SK-N-SH treated with all-trans-retinoic acid at 6 μM for 48 hours (cell line): ENCODE measurements around the gene ORC4.

Experiments
- GLIS3 ChIP-seq: fragments of 250-450 bp; sonication (Bioruptor Pico); IDR thresholded peaks from 2 replicates; pipeline ENCODE4 v1.5.0; 2020; ENCODE audit warnings: mild to moderate bottlenecking, moderate library complexity
- OSR1 ChIP-seq: fragments of 250-450 bp; sonication (Bioruptor Pico); IDR thresholded peaks from 2 replicates; pipeline ENCODE4 v1.8.0; 2022; ENCODE audit warnings: moderate library complexity, mild to moderate bottlenecking, inconsistent platforms
- RARB ChIP-seq: fragments of 250-450 bp; sonication (Bioruptor Pico); IDR thresholded peaks from 2 replicates; pipeline ENCODE4 v1.8.0; 2021; ENCODE audit warnings: mild to moderate bottlenecking, moderate library complexity
- TOX ChIP-seq: fragments of 250-450 bp; sonication (Bioruptor Pico); IDR thresholded peaks from 2 replicates; pipeline ENCODE4 v1.8.0; 2021; ENCODE audit warnings: mild to moderate bottlenecking, moderate library complexity, borderline replicate concordance
- ZFP3 ChIP-seq: fragments of 250-450 bp; sonication (Bioruptor Pico); IDR thresholded peaks from 2 replicates; pipeline ENCODE4 v1.5.0; 2020; ENCODE audit warnings: mild to moderate bottlenecking, moderate library complexity
- ZFP30 ChIP-seq: fragments of 450-650 bp; formaldehyde crosslinking; IDR thresholded peaks from 2 replicates; pipeline ENCODE4 v1.5.0; 2022; ENCODE audit warnings: mild to moderate bottlenecking, moderate library complexity
- ZNF70 ChIP-seq: fragments of 450-650 bp; formaldehyde crosslinking; IDR thresholded peaks from 2 replicates; pipeline ENCODE4 v1.5.0; 2020; ENCODE audit warnings: mild to moderate bottlenecking, moderate library complexity
- TF ChIP-seq, protein P1 (sequence below): fragments of 250-450 bp; sonication (Bioruptor Pico); IDR thresholded peaks from 2 replicates; pipeline ENCODE4 v1.8.0; 2020; ENCODE audit warnings: mild to moderate bottlenecking, moderate library complexity, borderline replicate concordance
- TF ChIP-seq, protein P2 (sequence below): fragments of 250-450 bp; sonication (Bioruptor Pico); IDR thresholded peaks from 2 replicates; pipeline ENCODE4 v1.5.1; 2020; ENCODE audit warnings: low read depth, mild to moderate bottlenecking, moderate library complexity

DNA sequence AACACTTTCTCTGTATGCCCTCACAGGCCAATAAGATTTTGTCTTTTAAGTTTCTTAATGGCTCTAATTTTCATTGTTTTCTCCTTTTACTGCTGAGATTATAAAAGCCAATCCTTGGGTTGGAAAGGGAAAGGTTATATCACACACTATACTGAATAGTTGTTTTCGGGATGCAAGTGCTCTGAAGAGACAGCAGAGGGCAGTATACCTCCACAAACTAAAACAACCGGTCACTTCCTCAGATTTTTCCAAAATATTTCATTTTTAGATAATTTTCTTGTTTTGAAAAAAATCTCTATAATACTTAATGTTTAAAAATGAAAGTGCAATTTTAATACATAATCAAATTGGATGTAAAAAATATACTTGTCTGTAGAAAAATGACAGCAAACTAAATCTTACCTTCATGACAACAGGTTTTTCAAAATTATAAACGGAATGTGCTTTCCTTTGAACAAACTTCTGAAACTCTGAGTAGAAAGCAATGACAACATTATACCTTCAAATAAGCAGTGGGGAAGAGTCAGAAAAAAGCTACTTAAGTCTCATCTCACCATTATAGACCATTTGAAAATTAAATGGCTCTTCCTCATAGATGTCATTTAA lies 82.7 kb downstream of the ORC4 start:
- TF ChIP-seq, protein P1, sequence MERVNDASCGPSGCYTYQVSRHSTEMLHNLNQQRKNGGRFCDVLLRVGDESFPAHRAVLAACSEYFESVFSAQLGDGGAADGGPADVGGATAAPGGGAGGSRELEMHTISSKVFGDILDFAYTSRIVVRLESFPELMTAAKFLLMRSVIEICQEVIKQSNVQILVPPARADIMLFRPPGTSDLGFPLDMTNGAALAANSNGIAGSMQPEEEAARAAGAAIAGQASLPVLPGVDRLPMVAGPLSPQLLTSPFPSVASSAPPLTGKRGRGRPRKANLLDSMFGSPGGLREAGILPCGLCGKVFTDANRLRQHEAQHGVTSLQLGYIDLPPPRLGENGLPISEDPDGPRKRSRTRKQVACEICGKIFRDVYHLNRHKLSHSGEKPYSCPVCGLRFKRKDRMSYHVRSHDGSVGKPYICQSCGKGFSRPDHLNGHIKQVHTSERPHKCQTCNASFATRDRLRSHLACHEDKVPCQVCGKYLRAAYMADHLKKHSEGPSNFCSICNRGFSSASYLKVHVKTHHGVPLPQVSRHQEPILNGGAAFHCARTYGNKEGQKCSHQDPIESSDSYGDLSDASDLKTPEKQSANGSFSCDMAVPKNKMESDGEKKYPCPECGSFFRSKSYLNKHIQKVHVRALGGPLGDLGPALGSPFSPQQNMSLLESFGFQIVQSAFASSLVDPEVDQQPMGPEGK (CRISPR knock-in tag) = no peak
- TF ChIP-seq GLIS3 (CRISPR knock-in tag) (no peak), ZFP30 (CRISPR knock-in tag) (no peak), OSR1 (CRISPR knock-in tag) (no peak), ZNF70 (CRISPR knock-in tag) (no peak), RARB (CRISPR knock-in tag) (no peak), ZFP3 (CRISPR knock-in tag) (no peak), TOX (CRISPR knock-in tag) (no peak)
- TF ChIP-seq, protein P2, sequence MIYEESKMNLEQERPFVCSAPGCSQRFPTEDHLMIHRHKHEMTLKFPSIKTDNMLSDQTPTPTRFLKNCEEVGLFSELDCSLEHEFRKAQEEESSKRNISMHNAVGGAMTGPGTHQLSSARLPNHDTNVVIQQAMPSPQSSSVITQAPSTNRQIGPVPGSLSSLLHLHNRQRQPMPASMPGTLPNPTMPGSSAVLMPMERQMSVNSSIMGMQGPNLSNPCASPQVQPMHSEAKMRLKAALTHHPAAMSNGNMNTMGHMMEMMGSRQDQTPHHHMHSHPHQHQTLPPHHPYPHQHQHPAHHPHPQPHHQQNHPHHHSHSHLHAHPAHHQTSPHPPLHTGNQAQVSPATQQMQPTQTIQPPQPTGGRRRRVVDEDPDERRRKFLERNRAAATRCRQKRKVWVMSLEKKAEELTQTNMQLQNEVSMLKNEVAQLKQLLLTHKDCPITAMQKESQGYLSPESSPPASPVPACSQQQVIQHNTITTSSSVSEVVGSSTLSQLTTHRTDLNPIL (CRISPR knock-in tag) = no peak
